Suppressor macrophage (primary cell): ENCODE measurements around the gene AFG1L.
A peak's percentile ranks its signal among the peaks of the same experiment; 100 is the strongest.

Source experiments
- DNase-seq, 4 experiments: peaks; one replicate each; pipeline ENCODE4 v3.0.0-alpha.2; 2020 to 2022

The AFG1L gene

GRCh38 chr6:108526739-108527174, 231.9 kb downstream of the AFG1L start:
- peak; percentile 26 to 61 (median 44) for DNase-seq

- DNase-seq, result no peak
These were observed 234.0 kb downstream of the AFG1L start for GRCh38 chr6:108528878-108529277.

- no peak for DNase-seq
These were observed 236.5 kb downstream of the AFG1L start for GRCh38 chr6:108531332-108531731.

- DNase-seq, result no peak
These were observed 240.4 kb downstream of the AFG1L start for GRCh38 chr6:108535114-108535742.

GRCh38 chr6:108535920-108536535, 241.2 kb downstream of the AFG1L start:
- peak; percentile 28 to 68 (median 42) for DNase-seq

GRCh38 chr6:108541843-108542759, 247.2 kb downstream of the AFG1L start:
- DNase-seq, result peak; percentile 74 to 84 (median 78)

- DNase-seq, result no peak
These were observed 248.5 kb downstream of the AFG1L start for GRCh38 chr6:108543175-108543940.

- DNase-seq, result no peak
These were observed 249.8 kb downstream of the AFG1L start for GRCh38 chr6:108544606-108545005.

- DNase-seq, result peak; percentile 41 to 70 (median 57)
These were observed 251.5 kb downstream of the AFG1L start for GRCh38 chr6:108546079-108547049.

GRCh38 chr6:108549241-108549640, 254.4 kb downstream of the AFG1L start:
- DNase-seq, result no peak

- peak in 2 of 4 experiments; percentile 21 to 46 for DNase-seq
These were observed 254.9 kb downstream of the AFG1L start for GRCh38 chr6:108549741-108550140.

GRCh38 chr6:108550256-108550655, 255.4 kb downstream of the AFG1L start:
- no peak for DNase-seq

GRCh38 chr6:108555399-108556052, 260.7 kb downstream of the AFG1L start:
- DNase-seq, result no peak

GRCh38 chr6:108556250-108556649, 261.4 kb downstream of the AFG1L start:
- no peak for DNase-seq

GRCh38 chr6:108556866-108557493, 262.1 kb downstream of the AFG1L start:
- no peak for DNase-seq

GRCh38 chr6:108557494-108558371, 262.9 kb downstream of the AFG1L start:
- DNase-seq, result peak; percentile 87 to 94 (median 91)

GRCh38 chr6:108558372-108559096, 263.7 kb downstream of the AFG1L start:
- peak; percentile 100 for DNase-seq
